Stomach smooth muscle (tissue), 2 donors: ENCODE data around the gene KIF5A.

Experiments used
- H3K27ac ChIP-seq: one replicate; pipeline ENCODE4 v1.7.0; 2013; ENCODE audit warnings: mild to moderate bottlenecking, low read length, inconsistent platforms
- H3K27me3 ChIP-seq, 2 donors: one replicate each; pipeline ENCODE4 v1.7.0; 2013; ENCODE audit warnings: low read length in 2 of 2; ENCODE audit not compliant: insufficient read depth in 2 of 2, control insufficient read depth in 1 of 2
- H3K36me3 ChIP-seq, 2 donors: one replicate each; pipeline ENCODE4 v1.7.0; 2013; ENCODE audit warnings: low read length in 2 of 2; ENCODE audit not compliant: control insufficient read depth in 2 of 2, insufficient read depth in 2 of 2
- H3K4me1 ChIP-seq: one replicate; pipeline ENCODE4 v1.7.0; 2013; ENCODE audit warnings: low read length; ENCODE audit not compliant: control insufficient read depth, insufficient read depth
- H3K4me3 ChIP-seq, 2 donors: one replicate each; pipeline ENCODE4 v1.7.0; 2013; ENCODE audit warnings: low read length in 2 of 2
- H3K9ac ChIP-seq, 2 donors: one replicate each; pipeline ENCODE4 v1.7.0; 2013; ENCODE audit warnings: low read length in 2 of 2, mild to moderate bottlenecking in 1 of 2
- H3K9me3 ChIP-seq, 2 donors: one replicate each; pipeline ENCODE4 v1.7.0; 2013; ENCODE audit warnings: low read length in 2 of 2; ENCODE audit not compliant: control insufficient read depth in 2 of 2
- donor health status: healthy.
- donor health status: Pancreatic carcinoma.

Gene KIF5A

DNA sequence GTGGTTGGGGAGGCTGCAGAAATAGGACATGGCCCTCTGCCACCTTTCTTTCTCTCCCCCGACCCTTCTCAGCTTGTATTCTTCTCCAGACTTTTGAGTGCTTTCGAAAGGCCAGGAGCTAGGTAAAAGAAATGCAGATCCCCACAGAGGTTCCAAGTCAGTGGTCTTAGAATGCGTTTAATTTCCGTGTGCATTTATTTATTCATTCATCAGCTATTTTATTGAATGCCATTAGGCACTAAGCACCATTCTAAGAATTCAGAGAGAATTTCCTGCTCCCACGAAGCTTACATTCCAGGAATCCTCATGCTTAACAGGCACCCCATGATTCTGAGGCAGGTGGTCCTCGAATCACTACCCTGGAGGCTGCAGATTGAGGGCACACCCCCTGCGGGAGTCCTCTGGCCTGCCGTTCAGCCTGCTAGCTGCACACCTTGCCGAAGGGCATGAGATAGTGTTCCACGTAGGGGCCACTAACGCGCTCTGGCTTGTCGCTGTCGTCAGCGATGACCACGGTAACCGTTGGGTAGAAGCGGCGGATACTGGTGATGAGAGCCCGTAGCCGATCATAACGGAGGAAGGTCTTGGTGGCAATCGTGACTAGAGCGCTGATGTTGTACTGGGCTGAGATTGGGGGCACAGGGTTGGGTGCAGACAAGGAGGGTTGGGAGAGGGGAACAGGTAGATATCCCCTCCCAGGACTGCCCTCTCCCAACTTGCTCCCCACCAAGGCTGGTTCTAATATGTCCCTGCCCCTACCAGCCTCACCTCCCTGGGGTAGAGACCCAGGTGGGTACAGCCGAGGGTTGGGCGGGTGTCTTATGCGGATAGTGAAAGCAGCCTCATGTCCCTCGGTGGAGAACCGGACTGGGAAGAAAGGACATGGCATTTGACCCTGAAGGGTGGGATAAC, 78.7 kb downstream of the KIF5A start:
- peaks cover 35 to 46% of the 10 kb centered on the region in 2 donors for H3K27me3 ChIP-seq
- H3K9ac ChIP-seq: no peak overlapping the region
- peaks cover 24% of the 10 kb centered on the region for H3K4me1 ChIP-seq
- H3K27ac ChIP-seq: no peak overlapping the region
- no peaks in the 10 kb centered on the region for H3K9me3 ChIP-seq
- H3K36me3 ChIP-seq: peaks cover 6 to 8% of the 10 kb centered on the region in 2 donors
- H3K4me3 ChIP-seq: no peak overlapping the region

DNA sequence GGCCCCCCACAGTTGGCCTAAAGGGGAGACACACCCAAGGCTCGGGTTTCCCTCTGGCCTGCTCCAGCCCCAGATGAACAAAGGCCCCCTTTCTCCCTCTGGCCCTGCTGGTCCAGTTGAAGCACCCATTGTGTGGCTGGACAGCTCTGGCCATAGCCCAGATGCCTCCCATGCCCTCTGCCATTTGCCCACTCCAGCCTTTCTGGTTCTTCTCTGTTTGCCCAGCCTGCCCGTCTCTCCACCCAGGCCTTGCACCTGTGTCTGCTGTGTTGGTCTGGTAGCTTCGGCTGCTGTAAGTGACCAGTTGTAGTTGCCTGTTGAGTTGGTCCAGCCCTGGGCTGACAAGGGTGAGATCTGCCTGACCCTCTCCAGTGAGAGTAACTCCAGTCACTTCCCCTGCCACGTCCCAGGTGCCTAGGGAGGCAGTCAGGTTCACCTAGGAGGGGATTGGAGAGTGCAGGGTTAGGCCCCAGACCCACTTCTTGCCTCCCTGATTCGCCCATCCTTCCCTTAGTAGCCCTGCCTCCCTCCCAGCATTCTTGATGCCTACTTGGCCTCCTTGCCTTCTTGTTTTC, 80.1 kb downstream of the KIF5A start:
- Histone ChIP-seq H3K36me3 (peaks cover 4 to 7% of the 10 kb centered on the region in 2 donors), H3K9ac (no peak overlapping the region), H3K4me1 (peaks cover 24% of the 10 kb centered on the region)

DNA sequence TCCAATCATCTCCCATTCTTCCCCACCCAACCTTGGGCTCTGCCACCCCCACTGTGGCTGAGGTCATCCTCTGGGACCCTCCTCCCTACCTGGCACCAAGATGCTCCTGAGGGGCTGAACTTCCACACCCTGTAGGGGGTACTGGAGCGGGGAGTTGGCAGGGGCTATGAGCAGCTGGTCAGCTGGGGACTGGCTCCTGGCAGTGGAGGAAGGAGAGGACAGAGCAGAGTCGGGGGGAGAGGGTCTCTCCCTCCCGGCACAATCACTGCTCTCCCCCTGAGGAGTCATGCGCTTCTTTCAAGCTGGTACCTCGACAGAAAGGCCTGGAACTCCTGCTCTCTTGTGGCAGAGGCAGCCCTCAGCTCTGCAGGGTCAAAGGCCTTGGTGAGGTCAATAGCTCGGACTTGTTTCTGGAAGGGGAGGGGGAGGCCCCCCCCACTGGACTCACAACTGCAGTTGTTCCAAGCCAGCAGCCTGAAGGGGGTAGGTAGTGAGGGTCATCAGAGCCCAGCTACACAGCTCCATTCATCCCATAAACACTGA, 81.1 kb downstream of the KIF5A start:
- no peak overlapping the region for H3K4me3 ChIP-seq
- H3K9me3 ChIP-seq: no peaks in the 10 kb centered on the region
- H3K9ac ChIP-seq: no peak overlapping the region
- H3K27me3 ChIP-seq: peaks cover 30 to 46% of the 10 kb centered on the region in 2 donors
- H3K36me3 ChIP-seq: no peaks in the 10 kb centered on the region
- H3K4me1 ChIP-seq: peaks cover 24% of the 10 kb centered on the region
- H3K27ac ChIP-seq: no peak overlapping the region

More for the DNA sequence above, 80.1 kb downstream of the KIF5A start:
- H3K4me3 ChIP-seq: no peak overlapping the region
- no peak overlapping the region for H3K27ac ChIP-seq
- no peaks in the 10 kb centered on the region for H3K9me3 ChIP-seq
- peaks cover 30 to 48% of the 10 kb centered on the region in 2 donors for H3K27me3 ChIP-seq

GRCh38 chr12:57631566-57632072, 81.8 kb downstream of the KIF5A start:
- Histone ChIP-seq H3K9ac (peak overlapping the region in 1 of 2 donors; percentile 29), H3K27ac (no peak overlapping the region), H3K9me3 (no peaks in the 10 kb centered on the region), H3K4me3 (peak overlapping the region in 1 of 2 donors; percentile 72), H3K27me3 (peaks cover 26 to 43% of the 10 kb centered on the region in 2 donors), H3K36me3 (no peaks in the 10 kb centered on the region), H3K4me1 (peaks cover 24% of the 10 kb centered on the region)

GRCh38 chr12:57632073-57632957, 82.5 kb downstream of the KIF5A start:
- peaks cover 24 to 43% of the 10 kb centered on the region in 2 donors for H3K27me3 ChIP-seq
- peak overlapping the region; percentile 53 to 72 for H3K4me3 ChIP-seq
- no peaks in the 10 kb centered on the region for H3K9me3 ChIP-seq
- H3K9ac ChIP-seq: peak overlapping the region in 1 of 2 donors; percentile 29
- no peaks in the 10 kb centered on the region for H3K36me3 ChIP-seq
- H3K4me1 ChIP-seq: peaks cover 24% of the 10 kb centered on the region
- no peak overlapping the region for H3K27ac ChIP-seq

DNA sequence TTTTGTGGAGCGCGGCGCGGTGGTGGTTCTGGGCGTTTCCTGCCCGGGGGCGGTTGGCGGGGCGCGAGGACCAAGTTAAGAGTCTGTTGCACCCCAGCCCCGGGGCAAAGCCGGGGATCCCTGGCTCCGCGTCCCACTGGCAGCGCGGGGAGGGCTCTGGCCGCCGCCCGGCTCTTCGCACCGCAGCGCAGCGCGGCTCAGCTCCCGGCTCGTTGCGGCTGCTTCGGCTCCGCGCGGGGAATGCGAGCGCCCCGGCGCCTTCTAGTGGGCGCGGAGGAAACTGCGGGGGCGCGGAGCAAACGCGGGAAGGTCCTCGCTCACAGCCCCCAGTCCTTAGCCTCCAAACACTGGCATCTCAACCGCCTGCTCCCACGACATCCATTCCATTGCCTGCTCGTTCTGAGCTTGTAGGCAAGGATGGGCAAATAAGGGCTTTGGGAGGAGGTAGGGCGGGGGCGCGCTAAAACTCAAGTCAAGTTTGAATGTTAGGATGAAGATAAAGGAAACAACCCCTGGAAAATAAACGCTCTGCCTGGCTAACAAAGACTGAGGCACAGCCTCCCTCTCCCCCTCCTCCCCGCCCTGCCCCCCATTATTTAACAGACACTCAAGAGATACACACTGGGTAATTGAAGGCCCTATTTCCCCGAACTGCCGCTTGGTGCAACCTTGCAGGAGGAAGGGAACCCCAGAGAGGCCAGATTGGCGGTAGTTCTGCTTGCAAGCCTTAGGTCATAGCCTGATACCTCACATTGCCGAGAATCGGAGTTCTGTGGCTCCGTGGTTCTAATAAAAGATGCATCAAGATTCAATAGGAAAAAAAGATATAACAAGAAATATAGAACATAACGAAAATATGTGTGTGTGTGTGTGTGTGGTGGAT, 83.4 kb downstream of the KIF5A start, which contains the start of gene B4GALNT1:
Gene B4GALNT1 (minus strand): TSS at position 244 of the 883 bp plus-strand sequence. CDS start 1,069 bp downstream, outside the sequence.
- Histone ChIP-seq H3K36me3 (no peaks in the 10 kb centered on the region), H3K9ac (peak within 1 kb of the TSS in 1 of 2 donors; percentile 29), H3K9me3 (no peaks in the 10 kb centered on the region), H3K4me1 (peaks cover 19% of the 10 kb centered on the region), H3K4me3 (peak within 1 kb of the TSS; percentile 53 to 72), H3K27ac (no peak within 1 kb of the TSS), H3K27me3 (peaks cover 18 to 38% of the 10 kb centered on the region in 2 donors)
